ENCODE measurements around the gene USP47.

DNA sequence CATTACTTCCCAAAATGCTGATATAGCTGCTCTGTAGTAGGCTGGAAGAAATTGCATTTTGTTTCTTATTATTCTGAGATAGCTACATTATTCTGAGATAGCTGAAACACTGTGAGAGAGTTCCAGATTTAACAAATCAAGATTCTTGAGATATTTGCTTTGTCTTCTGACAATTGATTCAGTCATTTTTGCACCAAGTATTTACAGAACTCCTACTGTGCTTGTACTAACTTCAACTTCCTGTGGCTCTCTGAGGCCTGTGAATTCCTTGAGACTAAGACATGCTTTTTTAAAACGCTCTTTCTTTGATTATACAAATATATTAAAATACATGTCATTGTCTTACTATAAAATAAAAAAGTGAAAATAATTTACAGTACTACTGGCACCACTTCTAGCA, 52.7 kb downstream of the USP47 start:
- TF ChIP-seq CTCF (conservative IDR thresholded peaks at IDR 0.05): no peak
- no peak for TF ChIP-seq EZH2 (IDR thresholded peaks at IDR 0.05; ENCODE audit: low read depth)

Data from PC-9 (cell line).